ENCODE measurements around the gene GRID1. TPM values are rescaled to one million over a fixed set of nuclear protein-coding genes. Genes with fewer than 3 reads are reported as not detected.

The GRID1 gene
- polyA plus RNA-seq, 4 donors = 0.27 to 1.1 (median 0.40) TPM; not detected in 1

DNA sequence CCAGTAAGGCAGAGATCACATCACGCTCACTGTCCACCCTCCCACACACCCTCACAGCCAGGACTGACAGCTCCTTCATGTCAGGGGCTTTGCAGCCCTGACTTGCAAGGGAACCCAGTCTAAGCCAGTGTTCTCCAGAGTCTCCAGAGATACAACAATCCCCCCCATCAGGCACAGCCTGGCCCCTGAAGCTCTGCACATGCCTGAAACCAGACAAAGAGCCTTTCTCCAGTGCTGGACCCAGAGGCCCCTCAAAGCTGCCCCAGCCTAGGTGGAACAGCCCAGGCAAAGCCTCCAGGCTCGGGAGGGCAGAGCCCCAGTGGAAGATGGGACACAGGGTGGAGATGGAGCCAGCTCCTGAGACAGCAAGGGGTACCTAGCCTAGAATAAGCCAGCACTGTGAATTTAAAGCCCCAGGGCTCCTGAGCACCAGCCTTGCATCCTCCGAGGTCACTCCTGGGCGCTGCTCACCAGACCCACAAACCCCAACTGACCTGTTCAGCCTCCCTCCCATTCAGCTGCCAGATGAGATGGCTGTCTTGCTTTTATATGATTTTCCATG is 50.2 kb downstream of the GRID1 start:
- H3K4me3 ChIP-seq (ENCODE audit: low read depth in 1 of 3, low read length in 3 of 3) = no peak overlapping the region

DNA sequence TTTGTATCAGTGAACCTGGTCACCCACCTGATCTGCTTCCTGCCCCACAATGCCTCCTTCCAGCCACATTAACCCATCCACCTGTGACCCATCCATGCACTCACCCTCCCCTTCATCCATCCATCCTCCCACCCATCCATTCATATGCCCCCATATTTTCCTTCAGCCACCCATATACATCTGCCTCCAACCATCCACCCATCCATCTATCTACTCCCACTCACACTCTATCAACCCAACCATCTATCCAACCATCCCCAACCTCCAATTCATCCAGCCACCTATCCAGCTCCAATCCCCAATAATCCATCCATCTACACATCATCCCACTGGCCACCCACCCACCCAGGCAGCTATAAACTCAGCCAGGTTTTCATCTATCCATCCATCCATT is 51.0 kb downstream of the GRID1 start:
- H3K36me3 ChIP-seq (ENCODE audit: control insufficient read depth in 3 of 3, insufficient read depth in 2 of 3, low read depth in 1 of 3, low read length in 3 of 3) = no peaks in the 10 kb centered on the region
- no peak overlapping the region for H3K4me3 ChIP-seq (ENCODE audit: low read depth in 1 of 3, low read length in 3 of 3)
- no peaks in the 10 kb centered on the region for H3K27me3 ChIP-seq (ENCODE audit: control insufficient read depth in 3 of 3, insufficient read depth in 3 of 3, low read length in 3 of 3)
- H3K27ac ChIP-seq (ENCODE audit: low read depth in 1 of 3, low read length in 2 of 3) = no peak overlapping the region
- no peak for DNase-seq
- no peaks in the 10 kb centered on the region for H3K9me3 ChIP-seq (ENCODE audit: control insufficient read depth in 2 of 2, insufficient read depth in 1 of 2, low read depth in 1 of 2, low read length in 1 of 2)
- FAIRE-seq = no peak
- no peaks in the 10 kb centered on the region for H3K4me1 ChIP-seq (ENCODE audit: control insufficient read depth in 3 of 3, insufficient read depth in 2 of 3, low read depth in 1 of 3, low read length in 2 of 3)

More for the DNA sequence above, 50.2 kb downstream of the GRID1 start:
- no peak for FAIRE-seq
- no peaks in the 10 kb centered on the region for H3K9me3 ChIP-seq (ENCODE audit: control insufficient read depth in 2 of 2, insufficient read depth in 1 of 2, low read depth in 1 of 2, low read length in 1 of 2)
- no peaks in the 10 kb centered on the region for H3K36me3 ChIP-seq (ENCODE audit: control insufficient read depth in 3 of 3, insufficient read depth in 2 of 3, low read depth in 1 of 3, low read length in 3 of 3)
- H3K27me3 ChIP-seq (ENCODE audit: control insufficient read depth in 3 of 3, insufficient read depth in 3 of 3, low read length in 3 of 3) = peaks cover 0 to under 1% (median 0%) of the 10 kb centered on the region in 3 donors
- no peak overlapping the region for H3K27ac ChIP-seq (ENCODE audit: low read depth in 1 of 3, low read length in 2 of 3)
- H3K4me1 ChIP-seq (ENCODE audit: control insufficient read depth in 3 of 3, insufficient read depth in 2 of 3, low read depth in 1 of 3, low read length in 2 of 3) = no peaks in the 10 kb centered on the region
- no peak for DNase-seq
- 40 to 74% (median 48%) methylated on average over 4 of the region's 4 CpGs for WGBS, 3 donors

DNA sequence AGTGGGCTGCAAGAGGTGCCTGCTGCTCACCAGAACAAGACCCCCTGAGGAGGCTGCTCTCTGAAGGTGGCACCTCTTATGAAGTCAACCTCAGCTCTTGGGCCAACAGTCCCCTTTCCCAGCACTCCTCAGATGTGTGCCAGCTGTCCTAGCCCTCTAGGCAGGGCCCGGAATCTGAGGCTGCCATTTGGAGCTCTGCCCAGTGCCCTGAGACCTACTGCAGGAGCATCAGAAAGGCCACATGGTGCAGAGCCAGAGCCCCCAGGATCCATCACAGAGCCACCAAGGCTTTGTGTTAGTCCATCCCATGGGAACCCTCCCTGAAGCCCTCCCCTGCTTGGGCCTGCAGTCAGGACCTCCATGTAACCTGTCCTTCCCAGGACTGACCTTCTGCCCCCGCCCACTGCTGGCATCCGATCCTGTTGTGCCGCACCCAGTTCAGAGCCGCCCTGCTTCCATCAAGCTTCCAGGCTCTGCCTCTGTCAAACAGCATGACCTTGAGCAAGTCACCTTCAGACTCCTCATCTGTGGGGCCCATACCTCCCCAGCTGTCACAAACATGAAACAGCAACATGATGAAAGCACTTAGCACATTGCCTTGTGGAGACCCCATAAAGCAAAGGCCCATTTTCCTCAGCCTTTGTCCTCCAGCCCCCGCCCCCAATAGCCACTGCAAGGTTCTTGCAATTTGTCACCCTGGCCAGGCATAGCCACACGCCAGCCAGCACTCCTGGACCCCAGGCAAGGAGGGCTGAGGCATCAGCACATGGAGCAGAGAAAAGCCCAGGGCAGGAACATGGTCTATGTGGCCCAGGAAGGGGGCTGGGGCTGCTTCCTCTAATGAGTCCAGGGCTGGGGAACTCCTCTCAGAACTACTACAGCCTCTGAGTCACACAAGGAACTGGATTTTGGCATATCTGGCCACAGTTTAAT is 51.7 kb downstream of the GRID1 start:
- H3K9me3 ChIP-seq (ENCODE audit: control insufficient read depth in 2 of 2, insufficient read depth in 1 of 2, low read depth in 1 of 2, low read length in 1 of 2) = no peaks in the 10 kb centered on the region
- no peak overlapping the region for H3K4me3 ChIP-seq (ENCODE audit: low read depth in 1 of 3, low read length in 3 of 3)
- no peaks in the 10 kb centered on the region for H3K4me1 ChIP-seq (ENCODE audit: control insufficient read depth in 3 of 3, insufficient read depth in 2 of 3, low read depth in 1 of 3, low read length in 2 of 3)
- WGBS, 3 donors = 61 to 74% (median 69%) methylated on average over 7 of the region's 7 CpGs
- no peaks in the 10 kb centered on the region for H3K36me3 ChIP-seq (ENCODE audit: control insufficient read depth in 3 of 3, insufficient read depth in 2 of 3, low read depth in 1 of 3, low read length in 3 of 3)
- no peak overlapping the region for H3K27ac ChIP-seq (ENCODE audit: low read depth in 1 of 3, low read length in 2 of 3)
- DNase-seq (no peak), FAIRE-seq (no peak)
- H3K27me3 ChIP-seq (ENCODE audit: control insufficient read depth in 3 of 3, insufficient read depth in 3 of 3, low read length in 3 of 3) = no peaks in the 10 kb centered on the region

DNA sequence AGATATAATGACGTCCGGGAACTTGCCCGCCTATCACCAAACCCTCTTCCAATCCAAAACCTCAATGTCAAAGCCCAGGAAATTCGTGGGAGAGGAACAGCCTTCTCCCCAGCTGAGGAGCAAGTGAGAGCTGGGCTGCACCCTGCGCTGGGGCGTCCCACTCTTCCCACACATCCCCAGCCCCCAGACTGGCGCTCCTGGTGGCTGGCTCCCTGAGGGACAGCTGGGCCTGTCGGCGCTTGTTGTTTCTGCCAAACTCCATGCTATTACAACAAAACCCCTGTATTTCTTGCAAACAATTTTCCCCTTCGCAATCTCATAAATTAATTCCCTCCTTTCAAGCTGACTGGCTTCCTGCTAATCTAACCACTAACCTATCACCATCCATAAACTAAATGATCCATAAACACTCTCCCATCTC is 53.0 kb downstream of the GRID1 start:
- DNase-seq = no peak
- FAIRE-seq = no peak
- H3K9me3 ChIP-seq (ENCODE audit: control insufficient read depth in 2 of 2, insufficient read depth in 1 of 2, low read depth in 1 of 2, low read length in 1 of 2) = no peaks in the 10 kb centered on the region
- no peak overlapping the region for H3K27ac ChIP-seq (ENCODE audit: low read depth in 1 of 3, low read length in 2 of 3)
- H3K36me3 ChIP-seq (ENCODE audit: control insufficient read depth in 3 of 3, insufficient read depth in 2 of 3, low read depth in 1 of 3, low read length in 3 of 3) = no peaks in the 10 kb centered on the region
- no peaks in the 10 kb centered on the region for H3K27me3 ChIP-seq (ENCODE audit: control insufficient read depth in 3 of 3, insufficient read depth in 3 of 3, low read length in 3 of 3)
- WGBS, 3 donors = 79 to 82% (median 79%) methylated on average over 10 of the region's 10 CpGs
- H3K4me3 ChIP-seq (ENCODE audit: low read depth in 1 of 3, low read length in 3 of 3) = no peak overlapping the region
- H3K4me1 ChIP-seq (ENCODE audit: control insufficient read depth in 3 of 3, insufficient read depth in 2 of 3, low read depth in 1 of 3, low read length in 2 of 3) = no peaks in the 10 kb centered on the region

DNA sequence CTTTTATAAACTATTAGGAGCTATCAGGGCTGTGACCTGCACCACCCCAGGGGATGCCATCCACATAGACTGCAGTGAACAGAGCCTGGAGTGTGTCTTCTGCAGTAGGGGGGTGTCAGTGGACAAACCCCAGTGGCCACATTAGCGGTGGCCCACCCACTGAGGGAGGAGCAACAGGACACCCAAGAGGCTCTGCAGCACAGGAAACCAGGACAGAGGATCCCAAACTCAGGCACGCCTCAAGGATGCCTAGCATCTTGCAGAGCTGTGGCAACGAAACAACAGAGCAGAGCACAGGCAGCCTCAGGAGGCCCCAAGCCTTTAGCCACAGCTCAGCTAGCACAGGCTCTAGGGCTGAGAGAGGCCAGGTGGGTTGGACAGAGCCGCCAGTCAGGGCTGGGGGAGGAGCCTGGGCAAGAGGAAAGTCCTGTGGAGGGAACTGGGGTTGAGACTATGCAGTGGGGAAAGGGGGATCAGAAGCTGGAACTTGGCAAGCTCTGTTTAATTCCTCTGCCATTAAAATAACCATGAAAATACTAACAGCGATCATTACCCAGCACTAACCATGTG is 53.8 kb downstream of the GRID1 start:
- DNase-seq = no peak
- Histone ChIP-seq H3K27ac (ENCODE audit: low read depth in 1 of 3, low read length in 2 of 3) (no peak overlapping the region), H3K27me3 (ENCODE audit: control insufficient read depth in 3 of 3, insufficient read depth in 3 of 3, low read length in 3 of 3) (no peaks in the 10 kb centered on the region), H3K9me3 (ENCODE audit: control insufficient read depth in 2 of 2, insufficient read depth in 1 of 2, low read depth in 1 of 2, low read length in 1 of 2) (no peaks in the 10 kb centered on the region), H3K4me1 (ENCODE audit: control insufficient read depth in 3 of 3, insufficient read depth in 2 of 3, low read depth in 1 of 3, low read length in 2 of 3) (no peaks in the 10 kb centered on the region), H3K36me3 (ENCODE audit: control insufficient read depth in 3 of 3, insufficient read depth in 2 of 3, low read depth in 1 of 3, low read length in 3 of 3) (no peaks in the 10 kb centered on the region), H3K4me3 (ENCODE audit: low read depth in 1 of 3, low read length in 3 of 3) (no peak overlapping the region)
- 47 to 58% (median 52%) methylated on average over 5 of the region's 5 CpGs for WGBS, 3 donors
- no peak for FAIRE-seq

DNA sequence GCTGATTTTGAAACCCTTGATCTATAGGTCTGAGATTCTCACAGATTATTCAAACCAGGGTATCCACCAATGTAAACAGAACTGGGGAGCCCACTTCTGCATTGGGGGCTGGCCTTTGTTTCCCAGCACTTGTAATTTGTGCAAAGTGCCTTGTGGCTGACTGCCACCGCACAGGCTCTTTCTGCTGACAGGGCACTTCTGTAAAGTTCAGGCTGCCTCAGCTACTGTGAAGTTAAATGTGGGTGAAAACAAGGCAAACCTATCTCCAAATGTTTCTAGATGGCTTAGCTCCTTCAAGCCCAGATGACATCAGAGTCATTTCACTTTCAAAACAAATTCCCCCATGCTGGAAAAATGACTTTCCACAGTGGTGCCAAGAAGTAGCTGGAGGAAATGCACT is 54.7 kb downstream of the GRID1 start:
- no peaks in the 10 kb centered on the region for H3K9me3 ChIP-seq (ENCODE audit: control insufficient read depth in 2 of 2, insufficient read depth in 1 of 2, low read depth in 1 of 2, low read length in 1 of 2)
- H3K27me3 ChIP-seq (ENCODE audit: control insufficient read depth in 3 of 3, insufficient read depth in 3 of 3, low read length in 3 of 3) = no peaks in the 10 kb centered on the region
- no peak overlapping the region for H3K4me3 ChIP-seq (ENCODE audit: low read depth in 1 of 3, low read length in 3 of 3)
- H3K27ac ChIP-seq (ENCODE audit: low read depth in 1 of 3, low read length in 2 of 3) = no peak overlapping the region
- WGBS, 3 donors = 6 to 44% (median 32%) methylated on average over 1 of the region's 1 CpG
- DNase-seq (no peak), FAIRE-seq (no peak)
- no peaks in the 10 kb centered on the region for H3K36me3 ChIP-seq (ENCODE audit: control insufficient read depth in 3 of 3, insufficient read depth in 2 of 3, low read depth in 1 of 3, low read length in 3 of 3)
- H3K4me1 ChIP-seq (ENCODE audit: control insufficient read depth in 3 of 3, insufficient read depth in 2 of 3, low read depth in 1 of 3, low read length in 2 of 3) = no peaks in the 10 kb centered on the region

DNA sequence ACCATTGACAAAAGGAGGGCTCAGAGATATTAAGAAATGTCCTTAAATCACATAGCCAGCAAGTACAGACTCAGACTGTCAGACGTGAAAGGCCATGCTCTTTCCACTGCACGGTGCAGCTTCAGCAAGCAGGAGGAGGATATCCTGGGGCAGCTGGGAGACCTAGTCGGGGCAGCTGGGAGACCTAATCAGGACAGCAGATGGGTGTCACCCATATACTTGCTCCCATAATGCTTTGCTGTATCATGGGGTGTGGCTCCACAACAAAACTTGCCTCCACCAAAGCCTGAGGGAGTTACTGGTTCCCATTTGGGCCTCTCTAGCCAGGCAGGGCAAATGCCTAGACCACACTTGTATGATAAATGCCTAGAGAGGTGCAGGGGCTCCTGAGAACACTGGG is 55.4 kb downstream of the GRID1 start:
- 46 to 61% (median 52%) methylated on average over 3 of the region's 3 CpGs for WGBS, 3 donors
- DNase-seq = no peak
- no peak overlapping the region for H3K4me3 ChIP-seq (ENCODE audit: low read depth in 1 of 3, low read length in 3 of 3)
- H3K27me3 ChIP-seq (ENCODE audit: control insufficient read depth in 3 of 3, insufficient read depth in 3 of 3, low read length in 3 of 3) = no peaks in the 10 kb centered on the region
- no peaks in the 10 kb centered on the region for H3K4me1 ChIP-seq (ENCODE audit: control insufficient read depth in 3 of 3, insufficient read depth in 2 of 3, low read depth in 1 of 3, low read length in 2 of 3)
- no peaks in the 10 kb centered on the region for H3K36me3 ChIP-seq (ENCODE audit: control insufficient read depth in 3 of 3, insufficient read depth in 2 of 3, low read depth in 1 of 3, low read length in 3 of 3)
- no peak overlapping the region for H3K27ac ChIP-seq (ENCODE audit: low read depth in 1 of 3, low read length in 2 of 3)
- no peak for FAIRE-seq
- H3K9me3 ChIP-seq (ENCODE audit: control insufficient read depth in 2 of 2, insufficient read depth in 1 of 2, low read depth in 1 of 2, low read length in 1 of 2) = no peaks in the 10 kb centered on the region

DNA sequence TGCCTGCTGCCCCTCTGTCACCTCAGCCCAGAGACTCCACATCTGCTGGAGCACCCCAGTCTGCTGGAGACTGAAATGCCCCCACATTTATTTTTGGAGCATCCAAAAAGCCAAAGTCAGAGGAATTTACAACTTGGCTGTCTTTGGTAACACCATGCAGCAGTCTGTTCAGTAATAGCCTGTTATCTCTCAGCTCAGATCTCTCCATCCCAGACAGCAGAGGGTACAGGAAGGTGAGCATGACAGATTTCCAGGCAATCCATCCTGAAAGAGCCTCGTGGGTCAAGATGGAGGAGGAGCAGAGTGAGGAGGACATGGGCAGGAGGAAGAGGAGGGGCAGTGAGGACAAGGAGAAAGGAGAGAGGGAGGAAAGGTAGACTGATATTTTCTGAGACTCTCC is 55.9 kb downstream of the GRID1 start:
- no peak for FAIRE-seq
- Histone ChIP-seq H3K4me3 (ENCODE audit: low read depth in 1 of 3, low read length in 3 of 3) (no peak overlapping the region), H3K4me1 (ENCODE audit: control insufficient read depth in 3 of 3, insufficient read depth in 2 of 3, low read depth in 1 of 3, low read length in 2 of 3) (no peaks in the 10 kb centered on the region), H3K27ac (ENCODE audit: low read depth in 1 of 3, low read length in 2 of 3) (no peak overlapping the region), H3K9me3 (ENCODE audit: control insufficient read depth in 2 of 2, insufficient read depth in 1 of 2, low read depth in 1 of 2, low read length in 1 of 2) (no peaks in the 10 kb centered on the region), H3K36me3 (ENCODE audit: control insufficient read depth in 3 of 3, insufficient read depth in 2 of 3, low read depth in 1 of 3, low read length in 3 of 3) (no peaks in the 10 kb centered on the region), H3K27me3 (ENCODE audit: control insufficient read depth in 3 of 3, insufficient read depth in 3 of 3, low read length in 3 of 3) (no peaks in the 10 kb centered on the region)
- WGBS, 3 donors = 11 to 29% (median 27%) methylated on average over 1 of the region's 1 CpG
- DNase-seq = no peak
